HuH-7 (cell line): ENCODE results near the gene RIMS3.
"Not testable (repeated sequence)": the region's sequence is repeated elsewhere in the genome, so short reads cannot be mapped to it uniquely, and the experiment has no call there.

Experiments
- DNase-seq: peaks from one replicate; pipeline ENCODE4 v3.0.0; 2011; ENCODE audit warnings: low spot score

The RIMS3 gene

GRCh38 chr1:40665335-40666171 is at the start of gene RIMS3:
RIMS3 (minus strand) TSS chr1:40665682; CDS start chr1:40641925, 23,757 bp downstream.
- DNase-seq, result peak; percentile 86

- DNase-seq, result no peak
Measured at GRCh38 chr1:40712997-40713396, 47.5 kb upstream of the RIMS3 start.

GRCh38 chr1:40712405-40712944 is 47.0 kb upstream of the RIMS3 start:
- no peak for DNase-seq

GRCh38 chr1:40711465-40712404 is 46.3 kb upstream of the RIMS3 start:
- no peak for DNase-seq

GRCh38 chr1:40710581-40711315 is 45.3 kb upstream of the RIMS3 start:
- no peak for DNase-seq

GRCh38 chr1:40709802-40710278 is 44.4 kb upstream of the RIMS3 start:
- DNase-seq, result no peak

- peak; percentile 73 for DNase-seq
Measured at GRCh38 chr1:40709100-40709801, 43.8 kb upstream of the RIMS3 start.

- peak; percentile 68 for DNase-seq
Measured at GRCh38 chr1:40708750-40709099, 43.2 kb upstream of the RIMS3 start.

GRCh38 chr1:40706626-40707025 is 41.1 kb upstream of the RIMS3 start:
- DNase-seq, result no peak

- DNase-seq, result no peak
Measured at GRCh38 chr1:40704817-40705733, 39.6 kb upstream of the RIMS3 start.

- no peak for DNase-seq
Measured at GRCh38 chr1:40703316-40703715, 37.8 kb upstream of the RIMS3 start.

GRCh38 chr1:40702810-40703209 is 37.3 kb upstream of the RIMS3 start:
- not testable (repeated sequence) for DNase-seq

GRCh38 chr1:40701684-40702083 is 36.2 kb upstream of the RIMS3 start:
- DNase-seq, result no peak

- no peak for DNase-seq
Measured at GRCh38 chr1:40699787-40700186, 34.3 kb upstream of the RIMS3 start.

- no peak for DNase-seq
Measured at GRCh38 chr1:40697436-40697835, 32.0 kb upstream of the RIMS3 start.

GRCh38 chr1:40696294-40696693 is 30.8 kb upstream of the RIMS3 start:
- DNase-seq, result no peak

GRCh38 chr1:40694353-40694874 is 28.9 kb upstream of the RIMS3 start:
- no peak for DNase-seq

- DNase-seq, result no peak
Measured at GRCh38 chr1:40693425-40693824, 27.9 kb upstream of the RIMS3 start.

GRCh38 chr1:40692429-40692895 is 27.0 kb upstream of the RIMS3 start:
- DNase-seq, result no peak
